ENCODE measurements around the gene APOB. TPM values are rescaled to one million over a fixed set of nuclear protein-coding genes. Genes with fewer than 3 reads are reported as not detected.

The APOB gene
- polyA plus RNA-seq, 2 of the 4 experiments (the other 2 are of a cell fraction), result under 0.01 TPM; not detected in 1

GRCh38 chr2:21020031-21020667, 23.7 kb downstream of the APOB start:
- H3K9me3 ChIP-seq, result no peaks in the 10 kb centered on the region; the same call in 2 of the 3 replicates
- FAIRE-seq (no peak), ATAC-seq (no peak), DNase-seq (ENCODE audit: low read depth in 1 of 2, low spot score in 1 of 2) (no peak)
- WGBS (ENCODE audit: missing lambda C conversion rate), result 41% methylated on average over 3 of the region's 3 CpGs
- no peak overlapping the region for H3K4me2 ChIP-seq
- H3K27ac ChIP-seq, result no peak overlapping the region
- H3K4me1 ChIP-seq, result no peaks in the 10 kb centered on the region
- CTCF ChIA-PET, result interaction anchor here (0.9 kb wide), 1 partner anchor 13 kb away, joined by 3 read pairs; no protein-coding TSS in a partner anchor
- POLR2A ChIA-PET, result no interaction called here
- TF ChIP-seq SMC3 (IDR thresholded peaks at IDR 0.05) (no peak), TP53 (CRISPR knock-in tag; IDR thresholded peaks at IDR 0.05) (no peak), ZC3H11A (IDR thresholded peaks at IDR 0.05) (no peak), NFE2L2 (conservative IDR thresholded peaks at IDR 0.05; ENCODE audit: low read length) (no peak), ZSCAN20 (CRISPR knock-in tag; IDR thresholded peaks at IDR 0.05) (no peak), GATA3 (IDR thresholded peaks at IDR 0.05; ENCODE audit: borderline replicate concordance) (no peak), SREBF2 (IDR thresholded peaks at IDR 0.05) (no peak), EHF (CRISPR knock-in tag; IDR thresholded peaks at IDR 0.05) (no peak), HOXB5 (CRISPR knock-in tag; IDR thresholded peaks at IDR 0.05) (no peak), BCL3 (IDR thresholded peaks at IDR 0.05) (no peak), PHF8 (IDR thresholded peaks at IDR 0.05; ENCODE audit: borderline replicate concordance, low read depth) (no peak), NPAS2 (CRISPR knock-in tag; IDR thresholded peaks at IDR 0.05; ENCODE audit: borderline replicate concordance) (no peak), JUNB (IDR thresholded peaks at IDR 0.05) (no peak), ZNF302 (CRISPR knock-in tag; IDR thresholded peaks at IDR 0.05) (no peak), HOXA7 (CRISPR knock-in tag; IDR thresholded peaks at IDR 0.05) (no peak), CHD2 (IDR thresholded peaks at IDR 0.05; ENCODE audit: low read length, partially characterized antibody) (no peak)
- TF ChIP-seq, protein P1, sequence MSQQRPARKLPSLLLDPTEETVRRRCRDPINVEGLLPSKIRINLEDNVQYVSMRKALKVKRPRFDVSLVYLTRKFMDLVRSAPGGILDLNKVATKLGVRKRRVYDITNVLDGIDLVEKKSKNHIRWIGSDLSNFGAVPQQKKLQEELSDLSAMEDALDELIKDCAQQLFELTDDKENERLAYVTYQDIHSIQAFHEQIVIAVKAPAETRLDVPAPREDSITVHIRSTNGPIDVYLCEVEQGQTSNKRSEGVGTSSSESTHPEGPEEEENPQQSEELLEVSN (IDR thresholded peaks at IDR 0.05; ENCODE audit: borderline replicate concordance, low read depth), result no peak
- TF ChIP-seq, protein P2, sequence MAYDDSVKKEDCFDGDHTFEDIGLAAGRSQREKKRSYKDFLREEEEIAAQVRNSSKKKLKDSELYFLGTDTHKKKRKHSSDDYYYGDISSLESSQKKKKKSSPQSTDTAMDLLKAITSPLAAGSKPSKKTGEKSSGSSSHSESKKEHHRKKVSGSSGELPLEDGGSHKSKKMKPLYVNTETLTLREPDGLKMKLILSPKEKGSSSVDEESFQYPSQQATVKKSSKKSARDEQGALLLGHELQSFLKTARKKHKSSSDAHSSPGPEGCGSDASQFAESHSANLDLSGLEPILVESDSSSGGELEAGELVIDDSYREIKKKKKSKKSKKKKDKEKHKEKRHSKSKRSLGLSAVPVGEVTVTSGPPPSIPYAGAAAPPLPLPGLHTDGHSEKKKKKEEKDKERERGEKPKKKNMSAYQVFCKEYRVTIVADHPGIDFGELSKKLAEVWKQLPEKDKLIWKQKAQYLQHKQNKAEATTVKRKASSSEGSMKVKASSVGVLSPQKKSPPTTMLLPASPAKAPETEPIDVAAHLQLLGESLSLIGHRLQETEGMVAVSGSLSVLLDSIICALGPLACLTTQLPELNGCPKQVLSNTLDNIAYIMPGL (CRISPR knock-in tag; IDR thresholded peaks at IDR 0.05; ENCODE audit: borderline replicate concordance), result no peak
- TF ChIP-seq, protein P3, sequence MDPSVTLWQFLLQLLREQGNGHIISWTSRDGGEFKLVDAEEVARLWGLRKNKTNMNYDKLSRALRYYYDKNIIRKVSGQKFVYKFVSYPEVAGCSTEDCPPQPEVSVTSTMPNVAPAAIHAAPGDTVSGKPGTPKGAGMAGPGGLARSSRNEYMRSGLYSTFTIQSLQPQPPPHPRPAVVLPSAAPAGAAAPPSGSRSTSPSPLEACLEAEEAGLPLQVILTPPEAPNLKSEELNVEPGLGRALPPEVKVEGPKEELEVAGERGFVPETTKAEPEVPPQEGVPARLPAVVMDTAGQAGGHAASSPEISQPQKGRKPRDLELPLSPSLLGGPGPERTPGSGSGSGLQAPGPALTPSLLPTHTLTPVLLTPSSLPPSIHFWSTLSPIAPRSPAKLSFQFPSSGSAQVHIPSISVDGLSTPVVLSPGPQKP (IDR thresholded peaks at IDR 0.05; ENCODE audit: low read depth, low read length), result no peak
- H3K4me3 ChIP-seq, result no peak overlapping the region

- Histone ChIP-seq H3K4me3 (no peak overlapping the region), H3K4me1 (no peaks in the 10 kb centered on the region), H3K4me2 (no peak overlapping the region), H3K9me3 (no peaks in the 10 kb centered on the region; the same call in 2 of the 3 replicates), H3K27ac (no peak overlapping the region)
- POLR2A ChIA-PET, result no interaction called here
- 53% methylated on average over 6 of the region's 6 CpGs for WGBS (ENCODE audit: missing lambda C conversion rate)
- ATAC-seq (no peak), DNase-seq (ENCODE audit: low read depth in 1 of 2, low spot score in 1 of 2) (no peak), FAIRE-seq (no peak)
- no peak for TF ChIP-seq ZSCAN20 (CRISPR knock-in tag; IDR thresholded peaks at IDR 0.05)
- no peak for TF ChIP-seq JUNB (IDR thresholded peaks at IDR 0.05)
- TF ChIP-seq POLR2A (IDR thresholded peaks at IDR 0.05; ENCODE audit: low read length), result no peak
- TF ChIP-seq ZC3H11A (IDR thresholded peaks at IDR 0.05), result no peak
- no peak for TF ChIP-seq FOSB (CRISPR knock-in tag; IDR thresholded peaks at IDR 0.05)
- CTCF ChIA-PET, result no interaction called here
Observed at GRCh38 chr2:21019678-21020021, 24.2 kb downstream of the APOB start.

All from A549 (cell line).